Endothelial cell (in vitro differentiated cells): ENCODE measurements around the gene CHPT1. TPM values are rescaled to one million over a fixed set of nuclear protein-coding genes. Genes with fewer than 3 reads are reported as not detected.

Experiments used
- DNase-seq: peaks from one replicate; pipeline ENCODE4 v3.0.0; 2021; ENCODE audit warnings: low spot score
- H3K27ac Mint-ChIP-seq: one replicate; pipeline ENCODE4 v1.8.0; 2021; ENCODE audit warnings: mixed read lengths, inconsistent platforms; ENCODE audit not compliant: unreplicated experiment
- H3K27me3 Mint-ChIP-seq: one replicate; pipeline ENCODE4 v1.8.0; 2021; ENCODE audit warnings: mild to moderate bottlenecking, moderate library complexity, mixed read lengths, inconsistent platforms; ENCODE audit not compliant: unreplicated experiment
- H3K36me3 Mint-ChIP-seq: one replicate; pipeline ENCODE4 v1.8.0; 2021; ENCODE audit warnings: mild to moderate bottlenecking, low read depth, mixed read lengths, inconsistent platforms; ENCODE audit not compliant: unreplicated experiment
- H3K4me1 Mint-ChIP-seq: one replicate; pipeline ENCODE4 v1.8.0; 2021; ENCODE audit warnings: mild to moderate bottlenecking, mixed read lengths, inconsistent platforms; ENCODE audit not compliant: unreplicated experiment
- H3K4me3 Mint-ChIP-seq: one replicate; pipeline ENCODE4 v1.8.0; 2021; ENCODE audit warnings: mild to moderate bottlenecking, mixed read lengths, inconsistent platforms; ENCODE audit not compliant: unreplicated experiment
- H3K9me3 Mint-ChIP-seq: one replicate; pipeline ENCODE4 v1.8.0; 2021; ENCODE audit warnings: mixed read lengths, inconsistent platforms; ENCODE audit not compliant: unreplicated experiment
- total RNA-seq: library from RNA; stranded (reverse); fragmentation: NEBNext Ultra II Directional; extraction: Animal tissue kit (Norgen Biotek cat#: 25700); gene quantifications from one replicate; pipeline ENCODE4 v1.2.1, GENCODE V29; 2021; ENCODE audit not compliant: unreplicated experiment
- TF ChIP-seq, protein P1 (sequence below): fragments of 200-600 bp; sonication (generic); IDR thresholded peaks from one replicate; pipeline ENCODE4 v1.5.0; 2021; ENCODE audit warnings: antibody characterized with exemption; ENCODE audit not compliant: unreplicated experiment

CHPT1 gene
- total RNA-seq, 1 donor from 2014 or later = 6.2 TPM

DNA sequence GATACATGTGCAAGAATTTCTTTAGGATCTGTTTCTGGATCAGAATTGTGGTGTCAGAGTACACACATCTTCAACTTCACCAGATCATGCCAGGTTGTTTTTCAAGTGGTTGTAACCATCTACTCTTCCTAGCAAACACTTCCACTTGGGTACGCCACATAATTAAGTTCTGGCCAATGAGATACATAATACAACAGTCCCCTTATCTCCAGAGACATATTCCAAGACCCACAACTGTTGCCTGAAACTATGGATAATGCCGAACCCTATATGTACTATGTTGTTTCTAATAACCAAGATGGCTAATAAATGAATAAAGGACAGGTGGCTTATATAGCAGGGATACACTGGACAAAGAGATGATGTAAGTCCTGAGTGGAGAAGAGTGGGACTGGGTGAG, 2.5 kb upstream of the CHPT1 start:
- Mint-ChIP-seq H3K4me3 (no peak overlapping the region), H3K4me1 (peaks cover 5% of the 10 kb centered on the region), H3K27ac (no peak overlapping the region), H3K36me3 (no peaks in the 10 kb centered on the region), H3K27me3 (peaks cover 7% of the 10 kb centered on the region), H3K9me3 (no peaks in the 10 kb centered on the region)
- TF ChIP-seq, protein P1, sequence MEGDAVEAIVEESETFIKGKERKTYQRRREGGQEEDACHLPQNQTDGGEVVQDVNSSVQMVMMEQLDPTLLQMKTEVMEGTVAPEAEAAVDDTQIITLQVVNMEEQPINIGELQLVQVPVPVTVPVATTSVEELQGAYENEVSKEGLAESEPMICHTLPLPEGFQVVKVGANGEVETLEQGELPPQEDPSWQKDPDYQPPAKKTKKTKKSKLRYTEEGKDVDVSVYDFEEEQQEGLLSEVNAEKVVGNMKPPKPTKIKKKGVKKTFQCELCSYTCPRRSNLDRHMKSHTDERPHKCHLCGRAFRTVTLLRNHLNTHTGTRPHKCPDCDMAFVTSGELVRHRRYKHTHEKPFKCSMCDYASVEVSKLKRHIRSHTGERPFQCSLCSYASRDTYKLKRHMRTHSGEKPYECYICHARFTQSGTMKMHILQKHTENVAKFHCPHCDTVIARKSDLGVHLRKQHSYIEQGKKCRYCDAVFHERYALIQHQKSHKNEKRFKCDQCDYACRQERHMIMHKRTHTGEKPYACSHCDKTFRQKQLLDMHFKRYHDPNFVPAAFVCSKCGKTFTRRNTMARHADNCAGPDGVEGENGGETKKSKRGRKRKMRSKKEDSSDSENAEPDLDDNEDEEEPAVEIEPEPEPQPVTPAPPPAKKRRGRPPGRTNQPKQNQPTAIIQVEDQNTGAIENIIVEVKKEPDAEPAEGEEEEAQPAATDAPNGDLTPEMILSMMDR = no peak
- DNase-seq = no peak

DNA sequence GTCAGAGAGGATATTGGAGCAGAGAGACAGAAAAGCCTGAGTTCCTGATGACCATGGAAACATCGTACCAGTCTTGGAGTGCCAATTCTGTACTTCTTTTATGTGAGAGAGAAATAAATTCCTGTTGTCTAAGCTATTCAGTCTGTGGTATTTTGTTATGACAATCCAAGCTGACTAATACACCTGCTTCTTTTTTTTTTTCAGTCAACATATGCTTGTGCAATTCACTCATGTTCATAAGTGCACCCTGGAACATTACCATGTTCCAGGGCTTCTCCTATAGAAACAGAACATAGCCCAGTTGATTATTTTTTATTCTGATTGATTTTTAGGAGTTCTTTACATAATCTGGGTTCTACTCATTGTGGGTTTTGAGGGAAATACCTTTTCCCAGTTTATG, 1.7 kb upstream of the CHPT1 start:
- TF ChIP-seq, protein P1 = no peak
- H3K36me3 Mint-ChIP-seq = no peaks in the 10 kb centered on the region
- no peak overlapping the region for H3K27ac Mint-ChIP-seq
- no peak overlapping the region for H3K4me3 Mint-ChIP-seq
- DNase-seq = no peak
- peaks cover 7% of the 10 kb centered on the region for H3K27me3 Mint-ChIP-seq
- peaks cover 5% of the 10 kb centered on the region for H3K4me1 Mint-ChIP-seq
- H3K9me3 Mint-ChIP-seq = no peaks in the 10 kb centered on the region

DNA sequence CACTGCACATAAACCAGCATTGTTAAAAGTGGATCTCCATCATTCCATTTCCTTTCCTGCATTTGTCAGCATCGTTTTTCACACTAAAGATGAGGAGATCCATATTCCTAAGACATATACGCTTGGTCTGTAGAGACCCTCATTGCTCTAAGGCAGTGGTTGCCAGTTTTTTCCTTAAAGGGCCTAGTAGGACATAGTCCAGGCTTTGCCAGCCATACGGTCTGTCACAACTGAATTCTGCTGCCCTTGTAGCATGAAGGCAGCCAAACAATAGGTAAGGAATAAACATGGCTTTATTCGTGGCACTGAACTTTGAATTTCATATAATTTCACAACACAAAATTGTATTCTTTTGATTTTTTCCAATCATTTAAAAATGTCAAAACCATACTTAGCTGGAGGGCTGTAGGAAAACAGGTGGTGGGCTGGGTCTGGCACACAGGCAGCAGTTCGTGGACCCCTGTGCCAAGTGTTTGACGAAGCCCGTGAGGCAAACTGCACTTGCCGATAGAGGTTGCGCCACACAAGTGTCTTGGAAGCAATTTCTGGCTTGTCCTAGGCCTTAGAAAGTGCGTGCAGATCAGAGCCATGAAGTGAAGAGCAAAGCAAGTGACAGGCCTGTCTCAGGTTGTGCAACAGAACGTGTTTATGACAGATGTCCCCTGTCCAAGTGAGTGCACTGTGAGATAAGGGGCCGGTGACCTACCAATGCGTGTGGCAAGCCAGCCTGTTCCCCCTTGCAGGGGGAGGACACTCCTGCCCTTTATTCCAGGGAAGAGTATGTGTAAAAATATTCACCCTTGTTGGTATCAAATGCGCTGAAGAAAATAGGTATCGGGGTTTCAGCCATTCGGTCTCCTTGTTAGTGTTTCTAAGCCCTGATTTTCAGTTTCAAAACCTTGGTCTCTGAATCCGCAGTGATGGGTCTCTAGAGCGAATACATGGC, 916 bp upstream of the CHPT1 start:
- no peak overlapping the region for H3K27ac Mint-ChIP-seq
- H3K9me3 Mint-ChIP-seq = no peaks in the 10 kb centered on the region
- H3K36me3 Mint-ChIP-seq = no peaks in the 10 kb centered on the region
- TF ChIP-seq, protein P1 = no peak
- DNase-seq = no peak
- H3K4me1 Mint-ChIP-seq = peaks cover 5% of the 10 kb centered on the region
- H3K27me3 Mint-ChIP-seq = peaks cover 7% of the 10 kb centered on the region
- peak overlapping the region; percentile 91 for H3K4me3 Mint-ChIP-seq

DNA sequence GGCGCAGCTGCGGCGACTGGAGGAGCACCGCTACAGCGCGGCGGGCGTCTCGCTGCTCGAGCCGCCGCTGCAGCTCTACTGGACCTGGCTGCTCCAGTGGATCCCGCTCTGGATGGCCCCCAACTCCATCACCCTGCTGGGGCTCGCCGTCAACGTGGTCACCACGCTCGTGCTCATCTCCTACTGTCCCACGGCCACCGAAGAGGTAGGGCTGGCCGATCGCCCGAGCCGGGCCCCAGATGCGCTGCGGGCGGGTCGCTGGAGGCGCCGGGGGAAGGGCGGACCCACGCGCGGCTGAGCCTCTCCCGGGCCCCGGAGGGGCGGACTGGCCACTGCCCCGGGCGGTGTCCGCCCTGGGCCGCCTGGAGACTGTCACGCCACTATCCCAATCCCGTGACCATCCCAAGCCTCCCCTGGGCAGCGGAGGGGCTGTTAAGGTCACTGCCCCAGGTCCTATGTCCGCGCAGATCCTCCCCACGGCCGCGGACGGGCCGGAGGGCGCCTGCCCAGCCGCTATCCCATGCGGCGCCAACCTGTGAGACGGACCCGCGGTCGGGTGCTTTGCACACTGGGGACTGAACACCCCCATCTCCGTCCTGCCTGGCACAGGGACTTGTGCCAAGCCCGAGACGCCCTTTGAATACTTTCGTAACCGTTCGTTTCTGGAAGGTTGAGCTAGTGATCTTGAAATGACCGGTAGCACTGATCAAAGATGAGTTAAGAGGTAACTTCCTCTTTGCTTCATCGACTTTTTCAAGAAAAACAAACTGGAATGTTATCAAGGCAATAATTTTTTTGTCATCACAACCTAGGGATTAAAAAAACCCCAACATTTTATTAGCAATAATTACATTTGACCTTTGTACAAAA, 725 bp downstream of the CHPT1 start:
- H3K9me3 Mint-ChIP-seq = no peaks in the 10 kb centered on the region
- no peaks in the 10 kb centered on the region for H3K36me3 Mint-ChIP-seq
- DNase-seq = peak; percentile 20
- peak overlapping the region; percentile 96 for H3K4me3 Mint-ChIP-seq
- H3K27ac Mint-ChIP-seq = peak overlapping the region; percentile 52
- H3K27me3 Mint-ChIP-seq = peaks cover 7% of the 10 kb centered on the region
- peaks cover 5% of the 10 kb centered on the region for H3K4me1 Mint-ChIP-seq
- TF ChIP-seq, protein P1 = no peak
